GM21381 (cell line): ENCODE data around the gene OPN4.

Source experiments
- ATAC-seq: cut with Tn5 transposase; IDR thresholded peaks from one replicate; pipeline ENCODE4 v1.9.1; 2021; ENCODE audit warnings: mild to moderate bottlenecking, moderate library complexity; ENCODE audit not compliant: unreplicated experiment

The OPN4 gene

GRCh38 chr10:86699125-86699524, 44.8 kb downstream of the OPN4 start:
- ATAC-seq, result no peak

DNA sequence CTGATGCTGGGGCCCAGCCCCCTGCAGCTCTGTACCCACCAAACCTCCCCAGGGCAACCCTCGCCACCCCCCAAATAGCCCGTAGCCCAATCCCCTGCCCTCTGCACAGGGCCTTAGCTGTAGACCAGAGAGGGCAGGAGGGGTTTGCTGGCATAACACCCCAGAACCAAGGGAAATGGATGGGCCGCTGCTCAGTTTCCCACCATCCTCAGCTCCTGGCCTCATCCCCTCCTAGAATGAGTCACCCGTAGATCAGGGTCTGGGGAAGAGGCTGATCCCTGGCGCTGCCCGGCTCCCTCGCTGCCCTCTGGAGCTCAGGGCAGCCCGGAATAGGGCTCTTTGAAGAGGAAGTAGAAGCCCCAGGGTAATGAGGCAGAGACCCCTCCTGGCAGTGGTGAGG, 45.2 kb downstream of the OPN4 start:
- no peak for ATAC-seq

- no peak for ATAC-seq
Measured at GRCh38 chr10:86699991-86700840, 45.9 kb downstream of the OPN4 start.

GRCh38 chr10:86700851-86701617, 46.7 kb downstream of the OPN4 start:
- no peak for ATAC-seq

GRCh38 chr10:86703176-86703575, 48.8 kb downstream of the OPN4 start:
- no peak for ATAC-seq

DNA sequence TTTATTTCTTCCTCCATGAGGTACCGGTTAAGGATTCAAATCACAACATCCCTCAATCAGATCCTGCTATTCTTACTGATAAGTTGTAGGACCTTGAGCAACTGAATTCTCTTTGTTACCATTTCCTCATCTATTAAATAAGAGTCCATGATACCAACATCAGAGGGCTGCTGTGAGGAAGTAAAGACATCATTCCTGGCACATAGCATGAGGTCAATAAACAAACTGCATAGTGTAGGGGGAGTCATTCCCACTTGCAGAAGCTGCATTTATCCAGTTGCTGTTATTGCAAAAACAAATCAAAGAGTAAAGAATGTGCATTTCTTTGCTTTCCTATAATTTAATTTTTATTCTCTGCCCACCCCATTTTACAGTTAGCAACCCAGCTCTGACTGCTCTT, 50.8 kb downstream of the OPN4 start:
- no peak for ATAC-seq

DNA sequence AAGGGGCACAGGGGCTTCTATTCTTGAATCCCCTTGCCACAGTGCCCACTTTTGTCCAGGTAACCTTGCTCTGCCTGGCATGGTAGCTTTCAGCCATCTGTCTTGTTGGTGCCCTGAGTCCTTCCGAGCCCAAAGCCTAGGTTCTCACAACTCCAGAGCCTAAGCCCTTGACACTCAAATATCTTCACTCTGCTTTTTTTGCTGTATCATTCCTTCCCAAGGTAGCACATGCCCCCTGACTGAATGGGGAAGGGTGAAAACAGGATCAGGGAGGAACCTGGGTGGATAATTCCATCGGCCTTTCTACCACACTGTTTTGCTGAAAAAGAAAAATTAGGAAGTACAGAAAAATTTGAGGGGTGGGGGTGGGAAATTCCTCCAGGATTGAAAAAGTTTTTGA, 51.6 kb downstream of the OPN4 start:
- no peak for ATAC-seq

- no peak for ATAC-seq
Measured at GRCh38 chr10:86706401-86706841, 52.1 kb downstream of the OPN4 start.

- ATAC-seq, result no peak
Measured at GRCh38 chr10:86706977-86707376, 52.6 kb downstream of the OPN4 start.

- no peak for ATAC-seq
Measured at GRCh38 chr10:86707505-86707904, 53.2 kb downstream of the OPN4 start.

- no peak for ATAC-seq
Measured at GRCh38 chr10:86708068-86708782, 53.9 kb downstream of the OPN4 start.

DNA sequence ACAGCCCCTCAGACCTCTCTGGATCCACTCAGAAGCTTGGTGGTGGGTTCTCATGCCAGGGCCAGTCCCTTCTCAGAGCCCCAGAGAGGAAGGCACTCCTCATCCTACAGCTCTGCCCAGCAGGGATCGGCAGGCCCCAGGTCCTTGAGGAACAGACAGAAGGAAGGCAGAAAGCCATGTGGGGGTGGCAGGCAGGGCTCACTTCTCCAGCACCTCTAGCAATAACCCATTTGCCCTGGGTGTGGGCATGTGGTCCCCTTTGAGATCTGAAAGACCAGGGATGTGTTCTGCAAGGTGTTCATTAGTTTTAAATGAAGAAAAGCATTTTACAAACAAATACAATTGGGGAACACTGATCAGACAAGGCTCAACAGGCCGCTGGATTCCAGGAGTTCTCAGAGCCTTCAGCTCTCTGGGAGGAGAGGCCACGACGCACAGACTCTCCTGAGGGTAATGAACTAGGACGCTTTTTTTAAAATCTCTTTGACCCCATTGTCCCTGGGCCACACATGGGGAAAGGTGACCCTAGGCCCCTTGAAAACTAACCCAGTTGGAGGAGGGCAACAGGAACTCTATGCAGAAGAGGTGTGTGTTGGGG, 54.5 kb downstream of the OPN4 start:
- no peak for ATAC-seq

DNA sequence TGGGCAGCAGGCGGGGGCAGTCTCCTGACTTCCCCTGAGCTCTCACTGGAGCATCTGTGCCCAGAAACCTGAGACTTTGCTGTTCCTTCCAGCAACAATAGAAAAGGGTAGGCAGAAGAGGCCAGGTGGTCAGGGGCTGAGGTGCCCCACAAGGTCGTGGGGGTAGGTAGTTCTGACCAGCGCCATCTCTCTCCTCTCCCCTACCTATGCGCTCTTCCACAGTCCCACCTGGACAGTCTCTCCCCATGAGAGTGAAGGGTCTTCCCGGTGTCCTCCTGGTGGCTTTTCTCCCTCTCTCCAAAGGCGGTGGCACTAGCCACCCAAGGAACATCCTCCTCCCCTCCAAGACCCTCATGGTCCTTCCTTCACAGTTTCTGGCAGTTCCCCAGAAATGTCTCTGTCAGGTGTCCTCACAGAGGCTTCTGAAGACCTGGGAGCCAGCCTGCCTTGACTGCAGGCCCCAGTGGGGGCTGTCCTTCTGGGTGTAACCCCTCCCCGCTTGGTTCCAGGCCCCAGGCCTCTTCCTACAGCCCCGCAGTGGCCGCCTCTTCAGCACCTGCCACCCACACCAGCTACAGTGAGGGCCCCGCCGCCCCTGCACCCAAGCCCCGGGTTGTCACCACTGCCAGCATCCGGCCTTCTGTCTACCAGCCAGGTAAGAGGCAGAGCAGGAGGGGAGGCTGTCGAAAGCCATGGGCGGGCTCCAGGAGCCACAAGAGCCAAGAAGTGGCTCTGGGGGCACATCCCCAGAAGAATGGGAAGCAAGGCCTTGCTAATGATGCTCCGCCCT, 55.2 kb downstream of the OPN4 start:
- ATAC-seq, result no peak

DNA sequence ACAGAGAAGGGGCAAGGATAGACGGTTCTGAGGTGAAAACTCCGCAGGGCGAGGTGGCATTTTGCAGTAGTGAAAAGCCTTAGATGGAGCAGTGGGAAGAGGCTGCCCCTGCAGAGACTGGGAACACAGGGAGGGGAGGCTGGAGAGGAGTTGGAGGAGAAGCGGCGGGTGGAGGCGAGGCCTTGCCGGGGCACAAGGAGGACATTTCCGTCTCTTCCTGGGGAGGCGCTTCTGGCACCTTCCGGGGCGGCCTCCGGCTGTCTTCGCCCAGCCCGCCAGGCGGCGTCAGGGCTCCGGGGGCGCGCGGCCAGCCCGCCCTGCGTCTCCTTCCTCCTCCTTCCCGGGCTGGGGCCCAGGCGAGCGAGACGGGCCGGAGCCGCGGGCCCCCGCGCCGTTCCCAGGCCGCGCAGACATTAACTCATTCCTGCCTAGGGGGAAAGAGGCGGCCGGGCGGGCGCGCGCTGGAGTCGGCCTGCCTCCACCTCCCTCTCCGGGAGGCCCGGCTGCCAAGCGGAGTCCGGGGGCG, 56.7 kb downstream of the OPN4 start:
- ATAC-seq, result peak; percentile 86

DNA sequence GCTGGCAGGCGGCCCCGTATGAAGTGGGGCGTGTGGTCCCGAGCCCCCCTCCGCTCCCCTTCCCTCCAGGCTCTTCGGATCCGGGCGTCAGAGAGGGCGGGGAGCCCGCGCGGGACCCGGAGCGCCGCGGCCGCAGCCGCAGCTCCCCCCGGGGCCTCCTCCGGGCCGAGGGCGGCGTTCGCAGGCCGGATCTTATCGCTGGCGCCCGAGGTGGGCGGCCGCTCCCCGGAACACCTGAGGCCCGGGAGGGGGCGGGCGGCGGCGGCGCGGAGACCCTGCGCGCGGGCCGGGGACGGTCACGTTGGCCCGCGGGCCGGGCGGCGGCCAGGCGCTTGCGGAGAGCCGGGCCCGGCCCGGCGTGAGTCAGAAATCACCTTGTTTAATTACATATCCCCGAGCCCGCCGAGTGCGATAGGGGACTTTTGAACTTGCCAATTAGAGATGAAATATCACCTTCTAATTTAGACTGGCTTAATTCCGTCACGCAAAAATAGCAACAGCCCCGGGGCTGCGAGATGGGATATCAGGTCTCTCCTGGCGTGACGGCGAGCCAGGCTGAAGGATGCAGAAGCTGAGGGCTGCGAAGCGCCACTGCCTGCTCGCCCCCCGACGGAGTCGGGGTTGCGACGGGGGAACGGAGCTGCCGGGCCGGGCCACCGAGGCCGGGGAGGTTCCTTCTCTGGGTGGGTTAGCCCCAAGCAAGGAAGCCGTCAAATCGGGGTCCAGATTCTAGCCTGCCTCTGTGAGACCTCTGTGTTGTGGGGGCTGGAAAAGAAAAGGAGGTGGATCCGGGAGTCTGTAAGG, 57.4 kb downstream of the OPN4 start:
- peak; percentile 41 for ATAC-seq

- ATAC-seq, result peak; percentile 17
Measured at GRCh38 chr10:86712317-86712707, 58.0 kb downstream of the OPN4 start.

GRCh38 chr10:86715156-86715795, 60.9 kb downstream of the OPN4 start:
- no peak for ATAC-seq

DNA sequence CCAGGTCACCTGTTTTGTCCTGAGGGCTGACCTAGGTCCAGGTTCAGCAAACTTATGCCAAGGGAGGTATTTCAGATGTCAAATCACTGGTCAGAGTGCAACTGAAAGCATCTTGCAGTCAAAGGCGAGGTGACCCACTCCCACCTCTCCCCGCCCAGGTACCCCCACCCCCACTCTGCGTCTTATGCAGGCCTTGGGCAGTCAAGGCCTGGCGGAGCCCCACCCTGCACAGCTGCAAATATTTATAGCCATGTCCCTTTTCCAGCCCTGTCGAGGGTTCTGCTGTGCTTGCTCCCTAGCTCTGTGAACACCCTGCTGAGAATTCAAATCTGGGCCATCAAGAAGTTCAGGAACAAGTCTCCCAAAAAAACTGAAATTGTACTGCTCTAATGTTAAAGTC, 61.5 kb downstream of the OPN4 start:
- ATAC-seq, result no peak
